ENCODE data around the gene ADAMTS17.

- TF ChIP-seq, protein P1, sequence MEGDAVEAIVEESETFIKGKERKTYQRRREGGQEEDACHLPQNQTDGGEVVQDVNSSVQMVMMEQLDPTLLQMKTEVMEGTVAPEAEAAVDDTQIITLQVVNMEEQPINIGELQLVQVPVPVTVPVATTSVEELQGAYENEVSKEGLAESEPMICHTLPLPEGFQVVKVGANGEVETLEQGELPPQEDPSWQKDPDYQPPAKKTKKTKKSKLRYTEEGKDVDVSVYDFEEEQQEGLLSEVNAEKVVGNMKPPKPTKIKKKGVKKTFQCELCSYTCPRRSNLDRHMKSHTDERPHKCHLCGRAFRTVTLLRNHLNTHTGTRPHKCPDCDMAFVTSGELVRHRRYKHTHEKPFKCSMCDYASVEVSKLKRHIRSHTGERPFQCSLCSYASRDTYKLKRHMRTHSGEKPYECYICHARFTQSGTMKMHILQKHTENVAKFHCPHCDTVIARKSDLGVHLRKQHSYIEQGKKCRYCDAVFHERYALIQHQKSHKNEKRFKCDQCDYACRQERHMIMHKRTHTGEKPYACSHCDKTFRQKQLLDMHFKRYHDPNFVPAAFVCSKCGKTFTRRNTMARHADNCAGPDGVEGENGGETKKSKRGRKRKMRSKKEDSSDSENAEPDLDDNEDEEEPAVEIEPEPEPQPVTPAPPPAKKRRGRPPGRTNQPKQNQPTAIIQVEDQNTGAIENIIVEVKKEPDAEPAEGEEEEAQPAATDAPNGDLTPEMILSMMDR (IDR thresholded peaks at IDR 0.05) = no peak
- no peak for TF ChIP-seq POLR2A (IDR thresholded peaks at IDR 0.05)
Observed at GRCh38 chr15:100308213-100308600, 33.6 kb downstream of the ADAMTS17 start.
